Liver (tissue), 9 donors: ENCODE measurements around the gene SRGN. TPM values are rescaled to one million over a fixed set of nuclear protein-coding genes. Genes with fewer than 3 reads are reported as not detected.

ENCODE experiments used
- DNase-seq: peaks from one replicate; pipeline ENCODE4 v3.0.0-alpha.2; 2017; ENCODE audit warnings: low spot score
- H3K27ac ChIP-seq, 2 donors: one replicate each; pipeline ENCODE4 v1.7.0; 2013; ENCODE audit warnings: inconsistent platforms in 2 of 2, low read length in 2 of 2, control low read depth in 1 of 2, low read depth in 1 of 2, mild to moderate bottlenecking in 1 of 2
- H3K27me3 ChIP-seq, 4 donors: one replicate each; pipeline versions ENCODE4 v1.6.1 to v1.7.0; 2013; ENCODE audit warnings: low read length in 3 of 4, inconsistent platforms in 1 of 4, mild to moderate bottlenecking in 1 of 4, moderate library complexity in 1 of 4; ENCODE audit not compliant: control insufficient read depth in 4 of 4, insufficient read depth in 4 of 4
- H3K36me3 ChIP-seq, 4 donors: one replicate each; pipeline versions ENCODE4 v1.6.1 to v1.7.0; 2013; ENCODE audit warnings: low read length in 3 of 4, mild to moderate bottlenecking in 3 of 4, low read depth in 1 of 4, moderate library complexity in 1 of 4; ENCODE audit not compliant: control insufficient read depth in 4 of 4, insufficient read depth in 3 of 4
- H3K4me1 ChIP-seq, 4 donors: one replicate each; pipeline versions ENCODE4 v1.6.1 to v1.7.0; 2013; ENCODE audit warnings: low read length in 3 of 4, mild to moderate bottlenecking in 3 of 4, moderate library complexity in 1 of 4; ENCODE audit not compliant: control insufficient read depth in 4 of 4, insufficient read depth in 4 of 4
- H3K4me3 ChIP-seq, 3 donors: one replicate each; pipeline versions ENCODE4 v1.6.1 to v1.7.0; 2013; ENCODE audit warnings: low read length in 3 of 3, control low read depth in 1 of 3, low read depth in 1 of 3, mild to moderate bottlenecking in 1 of 3
- H3K9ac ChIP-seq, 2 donors: one replicate each; pipeline ENCODE4 v1.7.0; 2013; ENCODE audit warnings: low read length in 2 of 2, mild to moderate bottlenecking in 2 of 2, moderate library complexity in 2 of 2, control low read depth in 1 of 2, low read depth in 1 of 2
- H3K9me3 ChIP-seq, 4 donors: one replicate each; pipeline versions ENCODE4 v1.6.1 to v1.7.0; 2013; ENCODE audit warnings: low read length in 3 of 4; ENCODE audit not compliant: control insufficient read depth in 4 of 4
- FOXA1 ChIP-seq: IDR thresholded peaks from 2 replicates; pipeline ENCODE4 v1.6.1; 2016; ENCODE audit warnings: antibody characterized with exemption
- FOXA2 ChIP-seq: IDR thresholded peaks from 2 replicates; pipeline ENCODE4 v1.6.1; 2016; ENCODE audit warnings: antibody characterized with exemption
- GABPA ChIP-seq, 2 donors: IDR thresholded peaks in 1 of 2; conservative IDR thresholded peaks in 1 of 2; 2 replicates each; pipeline ENCODE4 v1.6.1; 2016; ENCODE audit warnings: antibody characterized with exemption in 2 of 2, mild to moderate bottlenecking in 1 of 2, moderate library complexity in 1 of 2
- HNF4G ChIP-seq: IDR thresholded peaks from 2 replicates; pipeline ENCODE4 v1.6.1; 2016; ENCODE audit warnings: antibody characterized with exemption
- JUND ChIP-seq, 2 donors: IDR thresholded peaks; 2 replicates each; pipeline ENCODE4 v1.6.1; 2016; ENCODE audit warnings: antibody characterized with exemption in 2 of 2
- RAD21 ChIP-seq, 2 donors: IDR thresholded peaks; 2 replicates each; pipeline ENCODE4 v1.6.1; 2016; ENCODE audit warnings: antibody characterized with exemption in 2 of 2, mild to moderate bottlenecking in 2 of 2
- RXRA ChIP-seq, 2 donors: IDR thresholded peaks; 2 replicates each; pipeline ENCODE4 v1.6.1; 2017 to 2018; ENCODE audit warnings: antibody characterized with exemption in 2 of 2, mild to moderate bottlenecking in 1 of 2
- SP1 ChIP-seq: IDR thresholded peaks from 2 replicates; pipeline ENCODE4 v1.6.1; 2018; ENCODE audit warnings: antibody characterized with exemption, mild to moderate bottlenecking
- TAF1 ChIP-seq: conservative IDR thresholded peaks from 2 replicates; pipeline ENCODE4 v1.6.1; 2016; ENCODE audit warnings: antibody characterized with exemption, mild to moderate bottlenecking
- YY1 ChIP-seq: IDR thresholded peaks from 2 replicates; pipeline ENCODE4 v1.6.1; 2016; ENCODE audit warnings: antibody characterized with exemption, mild to moderate bottlenecking
- WGBS: extraction: QIAGEN DNeasy Blood & Tissue Kit; methylation state at CpG from one replicate; pipeline ENCODE4 v1.1.7; 2013; 5-methylcytosine and 5-hydroxymethylcytosine counted together
- polyA plus RNA-seq, 2 donors: library from polyadenylated mRNA; stranded (reverse) in 1 of 2; unstranded in 1 of 2; fragments of 200-250 nt in 1 of 2; fragments of >200 nt in 1 of 2; fragmentation: Nextera tagmentation in 1 of 2; extraction: Ambion mirVana in 1 of 2; gene quantifications; one replicate each; pipeline versions ENCODE4 v1.2.1 to v1.2.3, GENCODE V29; 2013 to 2015
- total RNA-seq, 2 donors: library from RNA; depleted of rRNA; stranded (reverse); fragments of >200 nt; gene quantifications; one replicate each; pipeline ENCODE4 v1.2.3, GENCODE V29; 2014
- TF ChIP-seq, protein P1 (sequence below): IDR thresholded peaks from 2 replicates; pipeline ENCODE4 v1.6.1; 2016; ENCODE audit warnings: antibody characterized with exemption
- TF ChIP-seq, protein P2 (sequence below): IDR thresholded peaks from 2 replicates; pipeline ENCODE4 v1.6.1; 2016; ENCODE audit warnings: antibody characterized with exemption, mild to moderate bottlenecking
- TF ChIP-seq, protein P3 (sequence below): IDR thresholded peaks from 2 replicates; pipeline ENCODE4 v1.6.1; 2016; ENCODE audit warnings: antibody characterized with exemption
- donor health status: healthy.
- donor health status: healthy.
- donor health status: healthy.
- donor health status: healthy.
- donor health status: healthy.

The SRGN gene
- total and polyA plus RNA-seq, 4 donors, result 19.5 to 305 (median 41.3) TPM

DNA sequence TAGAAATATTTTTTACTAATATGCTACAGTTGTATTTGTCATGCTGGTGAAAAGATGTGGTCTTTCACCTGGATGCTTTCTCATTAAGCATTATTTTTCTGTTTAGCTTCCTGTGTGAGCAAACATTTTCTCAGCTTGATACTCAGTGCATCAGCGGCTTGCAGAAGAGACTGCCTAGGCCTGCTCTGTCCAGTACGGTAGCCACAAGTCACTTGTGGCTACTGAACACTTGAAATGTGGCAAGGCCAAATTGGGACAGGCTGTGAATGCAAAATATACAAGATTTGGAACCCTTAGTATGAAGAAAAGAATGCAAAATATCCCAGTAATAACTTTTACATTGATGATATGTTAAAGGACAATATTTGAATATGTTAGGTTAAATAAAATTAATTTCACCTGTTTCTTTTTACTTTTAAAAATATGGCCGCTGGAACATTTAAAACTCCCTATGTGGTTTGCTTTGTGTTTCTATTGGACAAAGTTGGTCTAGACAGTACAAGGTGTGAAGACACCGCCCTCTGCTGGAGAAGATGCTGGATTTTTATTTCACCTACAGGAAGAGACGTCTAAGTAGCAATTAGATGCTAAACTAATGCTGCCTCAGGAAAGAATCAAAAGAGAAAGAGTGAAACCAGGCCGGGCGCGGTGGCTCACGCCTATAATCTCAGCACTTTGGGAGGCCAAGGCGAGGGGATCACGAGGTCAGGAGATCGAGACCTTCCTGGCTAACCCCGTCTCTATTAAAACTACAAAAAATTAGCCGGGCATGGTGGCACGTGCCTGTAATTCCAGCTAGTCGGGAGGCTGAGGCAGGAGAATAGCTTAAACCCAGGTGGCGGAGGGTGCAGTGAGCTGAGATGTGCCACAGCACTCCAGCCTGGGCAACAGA, 5.3 kb downstream of the SRGN start (continued):
- TF ChIP-seq, protein P1, sequence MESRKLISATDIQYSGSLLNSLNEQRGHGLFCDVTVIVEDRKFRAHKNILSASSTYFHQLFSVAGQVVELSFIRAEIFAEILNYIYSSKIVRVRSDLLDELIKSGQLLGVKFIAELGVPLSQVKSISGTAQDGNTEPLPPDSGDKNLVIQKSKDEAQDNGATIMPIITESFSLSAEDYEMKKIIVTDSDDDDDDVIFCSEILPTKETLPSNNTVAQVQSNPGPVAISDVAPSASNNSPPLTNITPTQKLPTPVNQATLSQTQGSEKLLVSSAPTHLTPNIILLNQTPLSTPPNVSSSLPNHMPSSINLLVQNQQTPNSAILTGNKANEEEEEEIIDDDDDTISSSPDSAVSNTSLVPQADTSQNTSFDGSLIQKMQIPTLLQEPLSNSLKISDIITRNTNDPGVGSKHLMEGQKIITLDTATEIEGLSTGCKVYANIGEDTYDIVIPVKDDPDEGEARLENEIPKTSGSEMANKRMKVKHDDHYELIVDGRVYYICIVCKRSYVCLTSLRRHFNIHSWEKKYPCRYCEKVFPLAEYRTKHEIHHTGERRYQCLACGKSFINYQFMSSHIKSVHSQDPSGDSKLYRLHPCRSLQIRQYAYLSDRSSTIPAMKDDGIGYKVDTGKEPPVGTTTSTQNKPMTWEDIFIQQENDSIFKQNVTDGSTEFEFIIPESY, result no peak
- TF ChIP-seq SP1 (no peak), RAD21 (IDR thresholded peaks at IDR 0.05) (peak; percentile 89 to 90), TAF1 (no peak), JUND (IDR thresholded peaks at IDR 0.05) (no peak)

DNA sequence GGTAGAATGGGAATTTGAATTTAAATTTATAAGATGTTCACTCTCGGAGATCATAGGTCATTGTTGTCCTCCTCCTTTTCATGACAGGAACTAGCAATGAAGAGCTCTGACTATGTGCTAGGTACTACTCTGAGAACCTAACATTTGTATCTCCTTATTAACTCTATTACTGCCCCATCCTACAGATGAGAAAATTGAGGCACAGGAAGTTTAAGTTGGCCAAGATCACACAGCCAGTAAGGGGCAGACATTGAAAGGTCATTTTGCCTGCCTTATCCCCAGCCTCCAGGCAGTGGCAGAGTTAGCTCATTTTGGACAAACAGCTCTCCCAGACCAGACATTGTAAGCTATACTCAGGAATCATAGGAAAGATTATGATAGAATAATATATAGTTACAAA, 6.0 kb downstream of the SRGN start:
- H3K36me3 ChIP-seq, result no peaks in the 10 kb centered on the region
- no peak overlapping the region for H3K9ac ChIP-seq
- no peak for TF ChIP-seq RXRA (IDR thresholded peaks at IDR 0.05)
- TF ChIP-seq RAD21 (IDR thresholded peaks at IDR 0.05), result peak in 1 of 2 donors; percentile 14
- H3K4me1 ChIP-seq, result no peaks in the 10 kb centered on the region
- DNase-seq, result no peak
- WGBS, result 73% methylated on average over 1 of the region's 1 CpG
- no peak overlapping the region for H3K27ac ChIP-seq
- H3K9me3 ChIP-seq, result no peaks in the 10 kb centered on the region
- H3K27me3 ChIP-seq, result no peaks in the 10 kb centered on the region
- H3K4me3 ChIP-seq, result no peak overlapping the region

DNA sequence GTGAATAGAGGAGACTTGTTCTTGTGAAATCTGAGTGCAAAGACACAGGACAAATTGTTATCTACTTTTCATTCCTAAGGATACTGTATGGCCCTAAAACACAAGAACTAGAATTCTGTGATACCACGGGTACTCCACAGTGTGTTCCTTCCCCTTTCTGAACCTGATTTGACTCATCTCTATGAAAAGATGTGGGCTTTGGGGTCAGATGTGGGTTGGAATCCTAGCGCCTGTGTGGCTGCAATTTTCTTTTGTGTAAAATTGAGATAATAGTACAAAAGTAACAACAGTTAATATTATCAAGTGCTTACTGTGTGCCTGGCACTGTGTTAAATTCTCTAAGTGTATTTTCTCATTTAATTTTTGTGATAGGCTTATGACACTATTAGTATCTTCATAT, 8.1 kb downstream of the SRGN start:
- Histone ChIP-seq H3K36me3 (peaks cover 0 to 2% (median 0%) of the 10 kb centered on the region in 4 donors), H3K4me1 (no peaks in the 10 kb centered on the region), H3K4me3 (no peak overlapping the region), H3K27me3 (no peaks in the 10 kb centered on the region), H3K9ac (no peak overlapping the region), H3K9me3 (no peaks in the 10 kb centered on the region), H3K27ac (no peak overlapping the region)
- 61% methylated on average over 2 of the region's 2 CpGs for WGBS
- TF ChIP-seq GABPA (IDR thresholded peaks at IDR 0.05 in 1 of 2, conservative IDR thresholded peaks at IDR 0.05 in 1 of 2) (no peak), SP1 (no peak), HNF4G (no peak), YY1 (no peak), RXRA (IDR thresholded peaks at IDR 0.05) (no peak), FOXA2 (no peak), TAF1 (no peak), FOXA1 (no peak)
- TF ChIP-seq, protein P2, sequence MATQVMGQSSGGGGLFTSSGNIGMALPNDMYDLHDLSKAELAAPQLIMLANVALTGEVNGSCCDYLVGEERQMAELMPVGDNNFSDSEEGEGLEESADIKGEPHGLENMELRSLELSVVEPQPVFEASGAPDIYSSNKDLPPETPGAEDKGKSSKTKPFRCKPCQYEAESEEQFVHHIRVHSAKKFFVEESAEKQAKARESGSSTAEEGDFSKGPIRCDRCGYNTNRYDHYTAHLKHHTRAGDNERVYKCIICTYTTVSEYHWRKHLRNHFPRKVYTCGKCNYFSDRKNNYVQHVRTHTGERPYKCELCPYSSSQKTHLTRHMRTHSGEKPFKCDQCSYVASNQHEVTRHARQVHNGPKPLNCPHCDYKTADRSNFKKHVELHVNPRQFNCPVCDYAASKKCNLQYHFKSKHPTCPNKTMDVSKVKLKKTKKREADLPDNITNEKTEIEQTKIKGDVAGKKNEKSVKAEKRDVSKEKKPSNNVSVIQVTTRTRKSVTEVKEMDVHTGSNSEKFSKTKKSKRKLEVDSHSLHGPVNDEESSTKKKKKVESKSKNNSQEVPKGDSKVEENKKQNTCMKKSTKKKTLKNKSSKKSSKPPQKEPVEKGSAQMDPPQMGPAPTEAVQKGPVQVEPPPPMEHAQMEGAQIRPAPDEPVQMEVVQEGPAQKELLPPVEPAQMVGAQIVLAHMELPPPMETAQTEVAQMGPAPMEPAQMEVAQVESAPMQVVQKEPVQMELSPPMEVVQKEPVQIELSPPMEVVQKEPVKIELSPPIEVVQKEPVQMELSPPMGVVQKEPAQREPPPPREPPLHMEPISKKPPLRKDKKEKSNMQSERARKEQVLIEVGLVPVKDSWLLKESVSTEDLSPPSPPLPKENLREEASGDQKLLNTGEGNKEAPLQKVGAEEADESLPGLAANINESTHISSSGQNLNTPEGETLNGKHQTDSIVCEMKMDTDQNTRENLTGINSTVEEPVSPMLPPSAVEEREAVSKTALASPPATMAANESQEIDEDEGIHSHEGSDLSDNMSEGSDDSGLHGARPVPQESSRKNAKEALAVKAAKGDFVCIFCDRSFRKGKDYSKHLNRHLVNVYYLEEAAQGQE, result no peak
- TF ChIP-seq, protein P1, result no peak
- TF ChIP-seq, protein P3, sequence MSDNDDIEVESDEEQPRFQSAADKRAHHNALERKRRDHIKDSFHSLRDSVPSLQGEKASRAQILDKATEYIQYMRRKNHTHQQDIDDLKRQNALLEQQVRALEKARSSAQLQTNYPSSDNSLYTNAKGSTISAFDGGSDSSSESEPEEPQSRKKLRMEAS, result no peak
- no peak for DNase-seq
